ENCODE results near the gene SLC39A12.

GRCh38 chr10:18082381-18082780, 130.7 kb downstream of the SLC39A12 start:
- no peak for TF ChIP-seq CTCF (conservative IDR thresholded peaks at IDR 0.05)
- TF ChIP-seq ZFX (IDR thresholded peaks at IDR 0.05) = no peak

Measured in C4-2B (cell line).